Astrocyte (in vitro differentiated cells and primary cell): ENCODE measurements around the gene TMEM87B. TPM values are rescaled to one million over a fixed set of nuclear protein-coding genes. Genes with fewer than 3 reads are reported as not detected.

Source experiments
- DNase-seq: peaks from one replicate; pipeline ENCODE4 v3.0.0-alpha.2; 2010; ENCODE audit warnings: low read depth
- FAIRE-seq: peaks from 2 replicates; lab custom pipeline; 2011; peaks lifted over from hg19 to GRCh38; lab: Jason Lieb, UNC
- H2AFZ ChIP-seq: 2 replicates; pipeline ENCODE4 v1.6.0; 2012; ENCODE audit warnings: low read depth, low read length, inconsistent platforms
- H3K27ac ChIP-seq: 2 replicates; pipeline ENCODE4 v1.5.1; 2011; ENCODE audit warnings: low read depth, low read length, inconsistent platforms
- H3K27me3 ChIP-seq: 2 replicates; pipeline ENCODE4 v1.6.0; 2011; ENCODE audit warnings: low read length, inconsistent platforms; ENCODE audit not compliant: insufficient read depth
- H3K36me3 ChIP-seq: 2 replicates; pipeline ENCODE4 v1.5.1; 2011; ENCODE audit warnings: low read length, inconsistent platforms; ENCODE audit not compliant: insufficient read depth
- H3K4me1 ChIP-seq: 2 replicates; pipeline ENCODE4 v1.5.1; 2011; ENCODE audit warnings: low read length, inconsistent platforms; ENCODE audit not compliant: insufficient read depth
- H3K4me2 ChIP-seq: 2 replicates; pipeline ENCODE4 v1.6.0; 2012; ENCODE audit warnings: low read length, inconsistent platforms
- H3K4me3 ChIP-seq: 2 replicates; pipeline ENCODE4 v1.5.1; 2011; ENCODE audit warnings: low read depth, mild to moderate bottlenecking, low read length, inconsistent platforms; ENCODE audit not compliant: insufficient read depth
- H3K79me2 ChIP-seq: 2 replicates; pipeline ENCODE4 v1.6.0; 2012; ENCODE audit warnings: mild to moderate bottlenecking, low read length, inconsistent platforms; ENCODE audit not compliant: insufficient read depth
- H3K9ac ChIP-seq: 2 replicates; pipeline ENCODE4 v1.6.0; 2012; ENCODE audit warnings: mild to moderate bottlenecking, low read length, inconsistent platforms
- H3K9me3 ChIP-seq: 2 replicates; pipeline ENCODE4 v1.5.1; 2012; ENCODE audit warnings: low read depth, mild to moderate bottlenecking, low read length, inconsistent platforms; ENCODE audit not compliant: insufficient read depth
- H4K20me1 ChIP-seq: 2 replicates; pipeline ENCODE4 v1.6.0; 2012; ENCODE audit warnings: low read length, inconsistent platforms; ENCODE audit not compliant: insufficient read depth
- H3K27ac Mint-ChIP-seq: one replicate; pipeline ENCODE4 v1.8.0; 2021; ENCODE audit warnings: mild to moderate bottlenecking, mixed read lengths; ENCODE audit not compliant: unreplicated experiment
- H3K27me3 Mint-ChIP-seq: one replicate; pipeline ENCODE4 v1.8.0; 2021; ENCODE audit warnings: low read depth, mixed read lengths; ENCODE audit not compliant: unreplicated experiment
- H3K36me3 Mint-ChIP-seq: one replicate; pipeline ENCODE4 v1.8.0; 2021; ENCODE audit warnings: low read depth, mixed read lengths; ENCODE audit not compliant: unreplicated experiment
- H3K4me1 Mint-ChIP-seq: one replicate; pipeline ENCODE4 v1.8.0; 2021; ENCODE audit warnings: low read depth, mixed read lengths; ENCODE audit not compliant: unreplicated experiment
- H3K4me3 Mint-ChIP-seq: one replicate; pipeline ENCODE4 v1.8.0; 2021; ENCODE audit warnings: mild to moderate bottlenecking, moderate library complexity, mixed read lengths; ENCODE audit not compliant: unreplicated experiment
- H3K9me3 Mint-ChIP-seq: one replicate; pipeline ENCODE4 v1.8.0; 2021; ENCODE audit warnings: mild to moderate bottlenecking, mixed read lengths; ENCODE audit not compliant: unreplicated experiment
- EZH2 ChIP-seq: IDR thresholded peaks from 2 replicates; pipeline ENCODE4 v1.6.1; 2012; ENCODE audit warnings: mild to moderate bottlenecking, low read length, inconsistent platforms; ENCODE audit not compliant: insufficient read depth
- total RNA-seq: library from RNA; stranded (reverse); gene quantifications from 2 replicates; pipeline ENCODE4 v1.2.1, GENCODE V29; 2021
- TF ChIP-seq, protein P1 (sequence below): IDR thresholded peaks from 2 replicates; pipeline ENCODE4 v1.5.1; 2011; ENCODE audit warnings: low read depth, mild to moderate bottlenecking, inconsistent platforms, low read length, moderate library complexity; ENCODE audit not compliant: insufficient read depth

The TMEM87B gene
- total RNA-seq, 1 donor from 2014 or later: 27.2 TPM

DNA sequence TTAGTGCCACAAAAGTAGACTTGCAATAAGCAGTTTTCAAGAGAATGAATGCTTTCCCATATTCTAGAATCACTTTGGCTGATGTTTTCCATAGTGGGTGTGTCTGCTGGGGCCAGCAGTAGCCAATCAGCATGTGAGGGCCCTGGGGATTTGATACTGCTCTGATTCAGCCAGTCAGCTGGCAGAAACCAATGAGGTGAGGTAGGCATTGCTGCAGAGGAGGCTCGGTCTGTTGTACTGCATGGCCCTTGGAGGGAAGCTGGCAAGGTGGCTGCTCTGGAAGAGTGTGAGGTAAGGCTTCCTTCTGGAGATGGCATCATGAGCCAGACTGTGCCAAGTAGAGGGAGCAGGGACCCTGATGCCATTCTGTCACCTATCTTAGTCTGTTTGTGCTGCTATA is 22.7 kb downstream of the TMEM87B start:
- Mint-ChIP-seq H3K4me3 (no peak overlapping the region), H3K27ac (no peak overlapping the region), H3K4me1 (peaks cover 16% of the 10 kb centered on the region), H3K36me3 (peaks cover 39% of the 10 kb centered on the region), H3K27me3 (no peaks in the 10 kb centered on the region), H3K9me3 (peaks cover 8% of the 10 kb centered on the region)
- TF ChIP-seq, protein P1, sequence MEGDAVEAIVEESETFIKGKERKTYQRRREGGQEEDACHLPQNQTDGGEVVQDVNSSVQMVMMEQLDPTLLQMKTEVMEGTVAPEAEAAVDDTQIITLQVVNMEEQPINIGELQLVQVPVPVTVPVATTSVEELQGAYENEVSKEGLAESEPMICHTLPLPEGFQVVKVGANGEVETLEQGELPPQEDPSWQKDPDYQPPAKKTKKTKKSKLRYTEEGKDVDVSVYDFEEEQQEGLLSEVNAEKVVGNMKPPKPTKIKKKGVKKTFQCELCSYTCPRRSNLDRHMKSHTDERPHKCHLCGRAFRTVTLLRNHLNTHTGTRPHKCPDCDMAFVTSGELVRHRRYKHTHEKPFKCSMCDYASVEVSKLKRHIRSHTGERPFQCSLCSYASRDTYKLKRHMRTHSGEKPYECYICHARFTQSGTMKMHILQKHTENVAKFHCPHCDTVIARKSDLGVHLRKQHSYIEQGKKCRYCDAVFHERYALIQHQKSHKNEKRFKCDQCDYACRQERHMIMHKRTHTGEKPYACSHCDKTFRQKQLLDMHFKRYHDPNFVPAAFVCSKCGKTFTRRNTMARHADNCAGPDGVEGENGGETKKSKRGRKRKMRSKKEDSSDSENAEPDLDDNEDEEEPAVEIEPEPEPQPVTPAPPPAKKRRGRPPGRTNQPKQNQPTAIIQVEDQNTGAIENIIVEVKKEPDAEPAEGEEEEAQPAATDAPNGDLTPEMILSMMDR: no peak
- TF ChIP-seq EZH2: no peak
- H3K9me3 ChIP-seq: no peaks in the 10 kb centered on the region
- H3K36me3 ChIP-seq: peaks cover 40% of the 10 kb centered on the region
- no peak overlapping the region for H2AFZ ChIP-seq
- H3K9ac ChIP-seq: no peak overlapping the region
- no peaks in the 10 kb centered on the region for H3K27me3 ChIP-seq
- peaks cover 29% of the 10 kb centered on the region for H4K20me1 ChIP-seq
- FAIRE-seq: no peak
- DNase-seq: no peak
- no peak overlapping the region for H3K4me3 ChIP-seq
- no peak overlapping the region for H3K27ac ChIP-seq
- peaks cover 22% of the 10 kb centered on the region for H3K79me2 ChIP-seq
- H3K4me2 ChIP-seq: no peak overlapping the region
- peaks cover 11% of the 10 kb centered on the region for H3K4me1 ChIP-seq

DNA sequence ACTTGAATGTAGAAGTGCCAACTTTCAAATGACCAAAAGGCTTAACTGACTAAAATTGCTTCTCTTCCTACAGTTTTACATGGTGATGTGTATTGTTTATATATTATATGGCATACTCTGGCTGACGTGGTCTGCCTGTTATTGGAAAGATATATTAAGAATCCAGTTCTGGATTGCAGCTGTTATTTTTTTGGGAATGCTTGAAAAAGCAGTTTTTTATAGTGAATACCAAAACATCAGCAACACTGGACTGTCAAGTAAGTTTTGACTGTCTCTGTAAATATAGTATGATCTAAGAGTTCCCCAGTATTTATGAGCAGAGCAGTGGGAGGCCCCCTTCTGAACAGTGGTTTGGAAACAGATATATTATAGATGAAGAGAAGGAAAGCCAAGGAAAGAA is 26.2 kb downstream of the TMEM87B start:
- peaks cover 6% of the 10 kb centered on the region for H3K4me1 Mint-ChIP-seq
- H3K4me3 ChIP-seq: no peak overlapping the region
- no peaks in the 10 kb centered on the region for H3K27me3 ChIP-seq
- DNase-seq (no peak), FAIRE-seq (no peak)
- H3K79me2 ChIP-seq: peaks cover 3% of the 10 kb centered on the region
- no peak overlapping the region for H2AFZ ChIP-seq
- no peak overlapping the region for H3K4me3 Mint-ChIP-seq
- H3K27me3 Mint-ChIP-seq: no peaks in the 10 kb centered on the region
- no peak overlapping the region for H3K27ac ChIP-seq
- no peak overlapping the region for H3K4me2 ChIP-seq
- peaks cover 53% of the 10 kb centered on the region for H3K36me3 Mint-ChIP-seq
- H3K4me1 ChIP-seq: peaks cover 1% of the 10 kb centered on the region
- H3K9me3 Mint-ChIP-seq: no peaks in the 10 kb centered on the region
- TF ChIP-seq, protein P1: no peak
- TF ChIP-seq EZH2: no peak
- no peak overlapping the region for H3K27ac Mint-ChIP-seq
- H3K9me3 ChIP-seq: no peaks in the 10 kb centered on the region
- H3K9ac ChIP-seq: no peak overlapping the region
- peaks cover 16% of the 10 kb centered on the region for H4K20me1 ChIP-seq
- H3K36me3 ChIP-seq: peaks cover 60% of the 10 kb centered on the region

DNA sequence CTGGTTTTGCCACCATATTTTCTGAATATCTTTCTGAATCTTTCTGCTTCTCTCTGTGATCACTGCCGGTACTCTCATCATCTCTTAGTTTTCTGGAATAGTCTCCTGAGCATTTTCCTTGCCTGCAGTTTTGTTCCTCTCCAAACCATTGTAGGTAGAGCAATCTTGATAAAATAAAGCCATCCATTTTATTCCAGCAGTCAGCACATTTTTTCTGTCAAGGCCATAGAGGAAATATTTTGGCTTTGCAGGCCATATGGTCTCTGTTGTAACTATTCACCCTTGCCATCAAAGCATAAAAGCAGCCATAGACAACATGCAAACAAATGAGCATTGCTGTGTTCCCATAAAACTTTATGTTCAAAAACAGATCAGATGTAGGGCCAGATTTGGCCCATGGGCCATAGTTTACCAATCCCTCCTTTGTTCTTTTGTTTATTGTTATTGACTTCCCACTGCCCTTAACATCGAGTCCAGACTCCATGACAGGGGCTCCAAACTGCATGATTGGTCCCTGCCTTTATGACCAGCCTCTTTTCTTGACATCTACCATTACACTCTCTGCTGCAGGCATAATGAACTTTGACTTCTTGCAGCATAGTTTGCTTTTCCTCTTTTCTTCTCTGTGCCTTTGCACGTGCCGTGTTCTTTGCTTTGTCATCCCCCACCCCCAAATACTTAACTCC is 29.8 kb downstream of the TMEM87B start:
- Histone ChIP-seq H3K9me3 (no peaks in the 10 kb centered on the region), H4K20me1 (peaks cover 18% of the 10 kb centered on the region), H3K36me3 (peaks cover 65% of the 10 kb centered on the region), H3K4me2 (no peak overlapping the region), H3K4me1 (no peaks in the 10 kb centered on the region), H3K4me3 (no peak overlapping the region), H2AFZ (no peak overlapping the region), H3K9ac (no peak overlapping the region), H3K79me2 (no peaks in the 10 kb centered on the region), H3K27me3 (no peaks in the 10 kb centered on the region), H3K27ac (no peak overlapping the region)
- TF ChIP-seq, protein P1: no peak
- TF ChIP-seq EZH2: no peak
- no peak for FAIRE-seq
- no peaks in the 10 kb centered on the region for H3K9me3 Mint-ChIP-seq
- DNase-seq: no peak
- H3K27me3 Mint-ChIP-seq: no peaks in the 10 kb centered on the region
- no peak overlapping the region for H3K4me3 Mint-ChIP-seq
- no peak overlapping the region for H3K27ac Mint-ChIP-seq
- peaks cover 62% of the 10 kb centered on the region for H3K36me3 Mint-ChIP-seq
- peaks cover 1% of the 10 kb centered on the region for H3K4me1 Mint-ChIP-seq
